Measurements from ENCODE around the gene TULP4.

DNA sequence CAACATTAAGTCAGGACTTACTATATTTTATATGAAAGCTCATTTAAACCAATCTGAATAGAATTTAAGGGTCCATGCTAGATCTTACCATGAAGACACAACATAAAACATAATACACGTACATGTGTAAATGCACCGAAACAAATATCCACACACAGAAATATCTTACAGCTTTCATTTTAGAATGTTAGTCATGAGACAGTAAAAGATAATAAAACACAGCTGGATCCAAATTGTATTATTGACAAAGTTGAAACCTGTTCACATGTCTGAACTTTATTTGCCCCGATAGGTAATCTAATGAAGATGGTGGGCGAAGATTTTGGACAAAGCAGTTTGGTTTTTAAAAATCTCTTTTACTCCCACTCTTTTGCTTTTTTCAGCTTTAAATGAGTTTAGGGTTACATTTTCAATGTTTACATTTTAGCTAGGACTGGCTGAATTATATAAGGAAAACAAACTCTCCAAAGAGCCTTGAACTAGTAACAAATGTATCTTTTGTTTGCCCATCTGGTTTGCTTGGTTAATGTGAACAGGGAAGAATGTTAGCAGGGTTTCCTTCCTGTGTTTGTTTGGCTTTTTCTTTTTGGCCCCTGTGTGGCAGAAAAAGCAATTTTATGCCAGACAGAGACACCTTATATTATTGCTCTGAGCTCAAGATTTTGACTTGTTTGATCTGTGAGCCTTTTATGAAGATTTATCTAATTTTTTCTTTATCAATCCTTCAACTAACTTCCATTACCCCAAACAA lies 242.5 kb downstream of the TULP4 start:
- no peak for TF ChIP-seq EZH2 (IDR thresholded peaks at IDR 0.05; ENCODE audit: low read length)
- TF ChIP-seq, protein P1, sequence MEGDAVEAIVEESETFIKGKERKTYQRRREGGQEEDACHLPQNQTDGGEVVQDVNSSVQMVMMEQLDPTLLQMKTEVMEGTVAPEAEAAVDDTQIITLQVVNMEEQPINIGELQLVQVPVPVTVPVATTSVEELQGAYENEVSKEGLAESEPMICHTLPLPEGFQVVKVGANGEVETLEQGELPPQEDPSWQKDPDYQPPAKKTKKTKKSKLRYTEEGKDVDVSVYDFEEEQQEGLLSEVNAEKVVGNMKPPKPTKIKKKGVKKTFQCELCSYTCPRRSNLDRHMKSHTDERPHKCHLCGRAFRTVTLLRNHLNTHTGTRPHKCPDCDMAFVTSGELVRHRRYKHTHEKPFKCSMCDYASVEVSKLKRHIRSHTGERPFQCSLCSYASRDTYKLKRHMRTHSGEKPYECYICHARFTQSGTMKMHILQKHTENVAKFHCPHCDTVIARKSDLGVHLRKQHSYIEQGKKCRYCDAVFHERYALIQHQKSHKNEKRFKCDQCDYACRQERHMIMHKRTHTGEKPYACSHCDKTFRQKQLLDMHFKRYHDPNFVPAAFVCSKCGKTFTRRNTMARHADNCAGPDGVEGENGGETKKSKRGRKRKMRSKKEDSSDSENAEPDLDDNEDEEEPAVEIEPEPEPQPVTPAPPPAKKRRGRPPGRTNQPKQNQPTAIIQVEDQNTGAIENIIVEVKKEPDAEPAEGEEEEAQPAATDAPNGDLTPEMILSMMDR (optimal IDR thresholded peaks at IDR 0.05 in 1 of 3, IDR thresholded peaks at IDR 0.05 in 1 of 3, conservative IDR thresholded peaks at IDR 0.05 in 1 of 3; ENCODE audit: extremely low read depth in 1 of 3, insufficient read depth in 2 of 3, low read length in 3 of 3), result no peak

Data from keratinocyte (primary cell).